Urinary bladder (tissue), 4 donors: ENCODE measurements around the gene CACNG4. TPM values are rescaled to one million over a fixed set of nuclear protein-coding genes. Genes with fewer than 3 reads are reported as not detected.

Experiments used
- DNase-seq: peaks from one replicate; pipeline ENCODE4 v3.0.0-alpha.2; 2015; ENCODE audit errors: extremely low spot score
- H3K27ac ChIP-seq: one replicate; pipeline ENCODE4 v1.5.1; 2013; ENCODE audit warnings: low read depth, mild to moderate bottlenecking, moderate library complexity
- H3K36me3 ChIP-seq: one replicate; pipeline ENCODE4 v1.6.1; 2013; ENCODE audit warnings: mild to moderate bottlenecking, moderate library complexity; ENCODE audit not compliant: insufficient read depth
- H3K4me1 ChIP-seq: one replicate; pipeline ENCODE4 v1.6.1; 2013; ENCODE audit warnings: mild to moderate bottlenecking, moderate library complexity; ENCODE audit not compliant: insufficient read depth
- H3K4me3 ChIP-seq: one replicate; pipeline ENCODE4 v1.5.1; 2013; ENCODE audit warnings: low read depth, low read length
- WGBS: extraction: QIAGEN DNeasy Blood & Tissue Kit; methylation state at CpG from one replicate; pipeline ENCODE4 v1.1.7; 2013; 5-methylcytosine and 5-hydroxymethylcytosine counted together
- polyA plus RNA-seq: library from polyadenylated mRNA; stranded (reverse); fragments of 200-250 nt; gene quantifications from one replicate; pipeline ENCODE4 v1.2.3, GENCODE V29; 2013
- total RNA-seq: library from RNA; depleted of rRNA; stranded (reverse); fragments of >200 nt; gene quantifications from one replicate; pipeline ENCODE4 v1.2.3, GENCODE V29; 2014
- donor health status: healthy with polysubstance abuse.
- donor health status: healthy.

The CACNG4 gene
- total RNA-seq = 4.0 TPM
- 0.20 TPM for polyA plus RNA-seq

- no peak for DNase-seq
- Histone ChIP-seq H3K4me3 (peak within 1 kb of the TSS; percentile 41), H3K36me3 (no peaks in the 10 kb centered on the region), H3K4me1 (peaks cover 4% of the 10 kb centered on the region), H3K27ac (no peak within 1 kb of the TSS)
- 5% methylated on average over 61 of the region's 71 CpGs for WGBS
These were observed at the start of gene CACNG4 for GRCh38 chr17:66963909-66964771. Gene CACNG4 (plus strand): TSS chr17:66964707. CDS start chr17:66964912, 205 bp downstream.

GRCh38 chr17:66915204-66915611, 49.3 kb upstream of the CACNG4 start:
- Histone ChIP-seq H3K27ac (no peak overlapping the region), H3K36me3 (no peaks in the 10 kb centered on the region), H3K4me3 (no peak overlapping the region), H3K4me1 (no peaks in the 10 kb centered on the region)
- no peak for DNase-seq
- 68% methylated on average over 7 of the region's 7 CpGs for WGBS

- no peak for DNase-seq
- no peaks in the 10 kb centered on the region for H3K4me1 ChIP-seq
- 88% methylated on average over 11 of the region's 11 CpGs for WGBS
- H3K4me3 ChIP-seq = no peak overlapping the region
- H3K36me3 ChIP-seq = no peaks in the 10 kb centered on the region
- no peak overlapping the region for H3K27ac ChIP-seq
These were observed 48.7 kb upstream of the CACNG4 start for GRCh38 chr17:66915792-66916191.

GRCh38 chr17:66916946-66917345, 47.6 kb upstream of the CACNG4 start:
- no peak overlapping the region for H3K27ac ChIP-seq
- DNase-seq = no peak
- H3K36me3 ChIP-seq = no peaks in the 10 kb centered on the region
- no peak overlapping the region for H3K4me3 ChIP-seq
- WGBS = 97% methylated on average over 1 of the region's 1 CpG
- no peaks in the 10 kb centered on the region for H3K4me1 ChIP-seq

- no peak overlapping the region for H3K4me3 ChIP-seq
- H3K36me3 ChIP-seq = no peaks in the 10 kb centered on the region
- no peaks in the 10 kb centered on the region for H3K4me1 ChIP-seq
- 86% methylated on average over 12 of the region's 12 CpGs for WGBS
- DNase-seq = no peak
- H3K27ac ChIP-seq = no peak overlapping the region
These were observed 45.6 kb upstream of the CACNG4 start for GRCh38 chr17:66918896-66919295.

GRCh38 chr17:66920435-66920834, 44.1 kb upstream of the CACNG4 start:
- H3K27ac ChIP-seq = no peak overlapping the region
- 73% methylated on average over 9 of the region's 9 CpGs for WGBS
- DNase-seq = no peak
- no peaks in the 10 kb centered on the region for H3K4me1 ChIP-seq
- no peaks in the 10 kb centered on the region for H3K36me3 ChIP-seq
- no peak overlapping the region for H3K4me3 ChIP-seq

- 64% methylated on average over 4 of the region's 4 CpGs for WGBS
These were observed 43.6 kb upstream of the CACNG4 start for GRCh38 chr17:66920950-66921349.

GRCh38 chr17:66923886-66924285, 40.6 kb upstream of the CACNG4 start:
- Histone ChIP-seq H3K36me3 (no peaks in the 10 kb centered on the region), H3K27ac (no peak overlapping the region), H3K4me3 (no peak overlapping the region), H3K4me1 (no peaks in the 10 kb centered on the region)
- WGBS = 29% methylated on average over 1 of the region's 1 CpG
- no peak for DNase-seq

More at GRCh38 chr17:66920950-66921349, 43.6 kb upstream of the CACNG4 start:
- no peaks in the 10 kb centered on the region for H3K4me1 ChIP-seq
- no peak for DNase-seq
- no peak overlapping the region for H3K27ac ChIP-seq
- no peaks in the 10 kb centered on the region for H3K36me3 ChIP-seq
- H3K4me3 ChIP-seq = no peak overlapping the region

- Histone ChIP-seq H3K4me3 (no peak overlapping the region), H3K36me3 (no peaks in the 10 kb centered on the region), H3K27ac (no peak overlapping the region), H3K4me1 (no peaks in the 10 kb centered on the region)
- no peak for DNase-seq
- WGBS = 80% methylated on average over 8 of the region's 8 CpGs
These were observed 38.6 kb upstream of the CACNG4 start for GRCh38 chr17:66925811-66926500.

GRCh38 chr17:66928949-66929348, 35.6 kb upstream of the CACNG4 start:
- Histone ChIP-seq H3K36me3 (no peaks in the 10 kb centered on the region), H3K4me3 (no peak overlapping the region), H3K4me1 (no peaks in the 10 kb centered on the region), H3K27ac (no peak overlapping the region)
- 83% methylated on average over 5 of the region's 5 CpGs for WGBS
- DNase-seq = no peak

- H3K27ac ChIP-seq = no peak overlapping the region
- H3K4me3 ChIP-seq = no peak overlapping the region
- H3K36me3 ChIP-seq = no peaks in the 10 kb centered on the region
- DNase-seq = no peak
- no peaks in the 10 kb centered on the region for H3K4me1 ChIP-seq
- WGBS = 38% methylated on average over 1 of the region's 1 CpG
These were observed 34.9 kb upstream of the CACNG4 start for GRCh38 chr17:66929591-66929990.

- Histone ChIP-seq H3K27ac (no peak overlapping the region), H3K4me3 (no peak overlapping the region), H3K4me1 (no peaks in the 10 kb centered on the region), H3K36me3 (no peaks in the 10 kb centered on the region)
- WGBS = 57% methylated on average over 3 of the region's 3 CpGs
- DNase-seq = no peak
These were observed 33.6 kb upstream of the CACNG4 start for GRCh38 chr17:66930933-66931332.

- Histone ChIP-seq H3K4me3 (no peak overlapping the region), H3K36me3 (no peaks in the 10 kb centered on the region), H3K4me1 (no peaks in the 10 kb centered on the region), H3K27ac (no peak overlapping the region)
- no peak for DNase-seq
- 82% methylated on average over 2 of the region's 2 CpGs for WGBS
These were observed 32.2 kb upstream of the CACNG4 start for GRCh38 chr17:66932311-66932710.

- 64% methylated on average over 2 of the region's 2 CpGs for WGBS
- H3K27ac ChIP-seq = no peak overlapping the region
- H3K4me1 ChIP-seq = no peaks in the 10 kb centered on the region
- H3K36me3 ChIP-seq = no peaks in the 10 kb centered on the region
- no peak overlapping the region for H3K4me3 ChIP-seq
- DNase-seq = no peak
These were observed 30.5 kb upstream of the CACNG4 start for GRCh38 chr17:66934040-66934439.
